ENCODE data around the gene LRRC3. TPM values are rescaled to one million over a fixed set of nuclear protein-coding genes. Genes with fewer than 3 reads are reported as not detected.

The LRRC3 gene
- total RNA-seq, 3 donors from 2014 or later, result 1.6 to 6.4 (median 2.0) TPM

- Histone ChIP-seq H3K27me3 (peaks cover 0 to 8% of the 10 kb centered on the region in 2 donors), H3K4me3 (no peak overlapping the region), H3K4me1 (peaks cover 0 to 5% of the 10 kb centered on the region in 2 donors), H3K9me3 (no peaks in the 10 kb centered on the region), H3K36me3 (no peaks in the 10 kb centered on the region), H3K27ac (no peak overlapping the region)
- DNase-seq (ENCODE audit: low spot score in 2 of 2), result no peak
- TF ChIP-seq, protein P1, sequence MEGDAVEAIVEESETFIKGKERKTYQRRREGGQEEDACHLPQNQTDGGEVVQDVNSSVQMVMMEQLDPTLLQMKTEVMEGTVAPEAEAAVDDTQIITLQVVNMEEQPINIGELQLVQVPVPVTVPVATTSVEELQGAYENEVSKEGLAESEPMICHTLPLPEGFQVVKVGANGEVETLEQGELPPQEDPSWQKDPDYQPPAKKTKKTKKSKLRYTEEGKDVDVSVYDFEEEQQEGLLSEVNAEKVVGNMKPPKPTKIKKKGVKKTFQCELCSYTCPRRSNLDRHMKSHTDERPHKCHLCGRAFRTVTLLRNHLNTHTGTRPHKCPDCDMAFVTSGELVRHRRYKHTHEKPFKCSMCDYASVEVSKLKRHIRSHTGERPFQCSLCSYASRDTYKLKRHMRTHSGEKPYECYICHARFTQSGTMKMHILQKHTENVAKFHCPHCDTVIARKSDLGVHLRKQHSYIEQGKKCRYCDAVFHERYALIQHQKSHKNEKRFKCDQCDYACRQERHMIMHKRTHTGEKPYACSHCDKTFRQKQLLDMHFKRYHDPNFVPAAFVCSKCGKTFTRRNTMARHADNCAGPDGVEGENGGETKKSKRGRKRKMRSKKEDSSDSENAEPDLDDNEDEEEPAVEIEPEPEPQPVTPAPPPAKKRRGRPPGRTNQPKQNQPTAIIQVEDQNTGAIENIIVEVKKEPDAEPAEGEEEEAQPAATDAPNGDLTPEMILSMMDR (IDR thresholded peaks at IDR 0.05), result no peak
- TF ChIP-seq POLR2A (IDR thresholded peaks at IDR 0.05) (no peak), POLR2AphosphoS5 (IDR thresholded peaks at IDR 0.05) (no peak)
- intact Hi-C loops (cut with DNase I; ENCODE audit: low total_unique reads), result no loop called here
Measured at GRCh38 chr21:44459712-44460440, 4.6 kb downstream of the LRRC3 start.

DNA sequence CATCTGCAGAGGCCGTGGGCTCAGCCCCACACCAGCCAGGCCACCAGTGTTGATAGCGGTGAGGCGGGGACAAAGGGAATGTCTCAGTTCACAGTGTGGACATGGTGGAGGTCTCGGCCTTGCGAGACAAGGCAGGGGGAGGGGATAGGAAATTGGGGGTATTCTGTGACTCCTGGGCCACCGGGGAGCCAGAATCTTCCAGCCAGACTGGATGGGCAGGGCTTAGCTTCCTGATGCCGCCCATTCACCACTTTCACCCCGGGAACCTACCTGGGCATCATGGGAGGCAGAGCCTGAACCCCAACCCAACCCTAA lies 5.1 kb downstream of the LRRC3 start:
- Histone ChIP-seq H3K27me3 (peaks cover 0 to 8% of the 10 kb centered on the region in 2 donors), H3K9me3 (no peaks in the 10 kb centered on the region), H3K4me3 (no peak overlapping the region), H3K36me3 (no peaks in the 10 kb centered on the region), H3K4me1 (peaks cover 0 to 5% of the 10 kb centered on the region in 2 donors), H3K27ac (no peak overlapping the region)
- intact Hi-C loops (cut with DNase I; ENCODE audit: low total_unique reads), result no loop called here
- no peak for TF ChIP-seq POLR2AphosphoS5 (IDR thresholded peaks at IDR 0.05)
- no peak for TF ChIP-seq POLR2A (IDR thresholded peaks at IDR 0.05)
- TF ChIP-seq, protein P1 (IDR thresholded peaks at IDR 0.05), result no peak
- DNase-seq (ENCODE audit: low spot score in 2 of 2), result no peak

DNA sequence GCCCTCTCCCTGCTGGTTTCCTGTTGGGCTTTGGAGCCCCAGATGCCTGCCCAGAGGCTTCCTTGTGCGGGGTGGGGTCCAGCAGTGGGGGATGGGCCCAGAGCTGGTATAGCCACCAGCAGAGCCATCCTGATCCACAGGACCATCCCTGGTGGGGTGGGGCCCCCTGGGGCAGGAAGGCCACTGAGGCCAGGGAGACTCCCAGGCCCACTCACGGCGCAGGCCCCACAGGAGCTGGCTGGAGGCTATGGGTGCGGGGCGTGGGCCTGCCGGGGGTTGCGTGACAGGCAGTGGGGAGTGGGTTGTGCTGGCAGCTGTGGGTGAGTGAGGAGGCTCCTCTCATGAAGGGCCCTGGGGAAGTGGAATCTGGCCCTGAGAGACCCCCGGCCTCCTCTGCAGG lies 5.7 kb downstream of the LRRC3 start:
- Histone ChIP-seq H3K27ac (no peak overlapping the region), H3K4me3 (no peak overlapping the region), H3K4me1 (peaks cover 0 to 3% of the 10 kb centered on the region in 2 donors), H3K9me3 (no peaks in the 10 kb centered on the region), H3K36me3 (no peaks in the 10 kb centered on the region), H3K27me3 (peaks cover 0 to 3% of the 10 kb centered on the region in 2 donors)
- DNase-seq (ENCODE audit: low spot score in 2 of 2), result no peak
- intact Hi-C loops (cut with DNase I; ENCODE audit: low total_unique reads), result no loop called here
- TF ChIP-seq, protein P1 (IDR thresholded peaks at IDR 0.05), result no peak
- no peak for TF ChIP-seq POLR2AphosphoS5 (IDR thresholded peaks at IDR 0.05)
- no peak for TF ChIP-seq POLR2A (IDR thresholded peaks at IDR 0.05)

DNA sequence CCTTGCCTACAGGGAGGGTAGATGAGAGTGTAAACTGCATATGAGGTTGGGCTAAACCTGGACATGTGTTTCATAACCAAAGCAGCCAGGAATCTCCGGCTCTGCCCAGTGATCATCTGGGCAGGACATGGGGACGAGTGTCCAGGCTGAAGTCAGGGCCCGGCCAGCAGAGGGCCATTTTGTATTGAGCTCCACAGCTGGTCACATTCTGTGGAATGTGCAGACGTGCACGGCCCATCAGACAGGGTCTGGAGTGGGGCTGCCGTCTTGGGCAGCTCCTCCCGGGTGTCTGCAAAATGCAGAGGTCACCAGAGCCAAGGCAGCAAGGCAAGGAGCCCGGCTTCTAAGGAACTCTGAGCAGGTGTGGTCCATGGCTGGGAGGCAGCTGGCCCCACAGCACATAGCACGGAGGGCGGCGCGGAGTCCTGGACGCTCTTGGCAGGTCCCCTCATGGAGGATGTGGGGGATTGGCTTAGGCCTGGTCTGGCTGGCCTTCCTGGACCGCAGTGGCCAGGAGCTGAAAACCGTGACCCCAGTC lies 6.2 kb downstream of the LRRC3 start:
- Histone ChIP-seq H3K4me3 (no peak overlapping the region), H3K27me3 (no peaks in the 10 kb centered on the region), H3K27ac (no peak overlapping the region), H3K9me3 (no peaks in the 10 kb centered on the region), H3K36me3 (no peaks in the 10 kb centered on the region), H3K4me1 (no peaks in the 10 kb centered on the region)
- no peak for DNase-seq (ENCODE audit: low spot score in 2 of 2)
- no peak for TF ChIP-seq POLR2A (IDR thresholded peaks at IDR 0.05)
- TF ChIP-seq POLR2AphosphoS5 (IDR thresholded peaks at IDR 0.05), result no peak
- TF ChIP-seq, protein P1 (IDR thresholded peaks at IDR 0.05), result no peak
- intact Hi-C loops (cut with DNase I; ENCODE audit: low total_unique reads), result no loop called here

GRCh38 chr21:44462086-44462833 lies 7.0 kb downstream of the LRRC3 start:
- H3K4me3 ChIP-seq, result no peak overlapping the region
- TF ChIP-seq POLR2A (IDR thresholded peaks at IDR 0.05), result no peak
- TF ChIP-seq, protein P1 (IDR thresholded peaks at IDR 0.05), result no peak
- TF ChIP-seq POLR2AphosphoS5 (IDR thresholded peaks at IDR 0.05), result no peak
- intact Hi-C loops (cut with DNase I; ENCODE audit: low total_unique reads), result no loop called here
- no peaks in the 10 kb centered on the region for H3K36me3 ChIP-seq
- no peaks in the 10 kb centered on the region for H3K9me3 ChIP-seq
- DNase-seq (ENCODE audit: low spot score in 2 of 2), result no peak
- H3K27me3 ChIP-seq, result no peaks in the 10 kb centered on the region
- no peaks in the 10 kb centered on the region for H3K4me1 ChIP-seq
- no peak overlapping the region for H3K27ac ChIP-seq

All from breast epithelium (tissue), 4 donors.